ENCODE results near the gene MAP7D3.

The MAP7D3 gene

GRCh38 chrX:136273986-136274385 lies 22.8 kb upstream of the MAP7D3 start:
- in situ Hi-C loops (cut with MboI; ENCODE audit: low sequenced_read_pairs, unreplicated experiment) = loop anchor here (25.0 kb wide), 1 partner anchor 237 kb away; no protein-coding TSS in a partner anchor
- DNase-seq (ENCODE audit: low spot score) = no peak

GRCh38 chrX:136272325-136272724 lies 21.1 kb upstream of the MAP7D3 start:
- no peak for TF ChIP-seq CTCF (IDR thresholded peaks at IDR 0.05; ENCODE audit: borderline replicate concordance, control extremely low read depth, extremely low read depth, insufficient read depth, missing control alignments)
- in situ Hi-C loops (cut with MboI; ENCODE audit: low sequenced_read_pairs, unreplicated experiment) = loop anchor here (25.0 kb wide), 1 partner anchor 235 kb away; no protein-coding TSS in a partner anchor
- no peak for DNase-seq (ENCODE audit: low spot score)

More at GRCh38 chrX:136273986-136274385, 22.8 kb upstream of the MAP7D3 start:
- no peak for TF ChIP-seq CTCF (IDR thresholded peaks at IDR 0.05; ENCODE audit: borderline replicate concordance, control extremely low read depth, extremely low read depth, insufficient read depth, missing control alignments)

- in situ Hi-C loops (cut with MboI; ENCODE audit: low sequenced_read_pairs, unreplicated experiment) = loop anchor here (25.0 kb wide), 1 partner anchor 234 kb away; no protein-coding TSS in a partner anchor
- DNase-seq (ENCODE audit: low spot score) = no peak
- TF ChIP-seq CTCF (IDR thresholded peaks at IDR 0.05; ENCODE audit: borderline replicate concordance, control extremely low read depth, extremely low read depth, insufficient read depth, missing control alignments) = no peak
Measured at GRCh38 chrX:136271300-136271699, 20.1 kb upstream of the MAP7D3 start.

GRCh38 chrX:136269921-136270320 lies 18.7 kb upstream of the MAP7D3 start:
- in situ Hi-C loops (cut with MboI; ENCODE audit: low sequenced_read_pairs, unreplicated experiment) = loop anchor here (25.0 kb wide), 1 partner anchor 233 kb away; no protein-coding TSS in a partner anchor
- no peak for DNase-seq (ENCODE audit: low spot score)
- no peak for TF ChIP-seq CTCF (IDR thresholded peaks at IDR 0.05; ENCODE audit: borderline replicate concordance, control extremely low read depth, extremely low read depth, insufficient read depth, missing control alignments)

- TF ChIP-seq CTCF (IDR thresholded peaks at IDR 0.05; ENCODE audit: borderline replicate concordance, control extremely low read depth, extremely low read depth, insufficient read depth, missing control alignments) = peak; percentile 77
- in situ Hi-C loops (cut with MboI; ENCODE audit: low sequenced_read_pairs, unreplicated experiment) = loop anchor here (25.0 kb wide), 1 partner anchor 231 kb away; no protein-coding TSS in a partner anchor
- peak; percentile 32 for DNase-seq (ENCODE audit: low spot score)
Measured at GRCh38 chrX:136268051-136269048, 17.1 kb upstream of the MAP7D3 start.

- no peak for DNase-seq (ENCODE audit: low spot score)
- TF ChIP-seq CTCF (IDR thresholded peaks at IDR 0.05; ENCODE audit: borderline replicate concordance, control extremely low read depth, extremely low read depth, insufficient read depth, missing control alignments) = no peak
- in situ Hi-C loops (cut with MboI; ENCODE audit: low sequenced_read_pairs, unreplicated experiment) = loop anchor here (25.0 kb wide), 1 partner anchor 230 kb away; no protein-coding TSS in a partner anchor
Measured at GRCh38 chrX:136266828-136267227, 15.6 kb upstream of the MAP7D3 start.
